Measurements from ENCODE around the gene FAM136A.

GRCh38 chr2:70340075-70340474 lies 38.2 kb upstream of the FAM136A start:
- TF ChIP-seq POLR2AphosphoS5 (IDR thresholded peaks at IDR 0.05; ENCODE audit: low read depth, low read length) (no peak), MAX (IDR thresholded peaks at IDR 0.05; ENCODE audit: low read depth) (no peak), CTCF (IDR thresholded peaks at IDR 0.05) (no peak)

Measured in SK-N-SH (cell line).